Airway epithelial cell (primary cell): ENCODE results near the gene TBC1D26. TPM values are rescaled to one million over a fixed set of nuclear protein-coding genes. Genes with fewer than 3 reads are reported as not detected.

Experiments used
- total RNA-seq: library from RNA; depleted of rRNA; stranded (reverse); fragments of >200 nt; gene quantifications from 2 replicates; pipeline ENCODE4 v1.2.3, GENCODE V29; 2015

Gene TBC1D26
- not detected in 2 replicates for total RNA-seq

DNA sequence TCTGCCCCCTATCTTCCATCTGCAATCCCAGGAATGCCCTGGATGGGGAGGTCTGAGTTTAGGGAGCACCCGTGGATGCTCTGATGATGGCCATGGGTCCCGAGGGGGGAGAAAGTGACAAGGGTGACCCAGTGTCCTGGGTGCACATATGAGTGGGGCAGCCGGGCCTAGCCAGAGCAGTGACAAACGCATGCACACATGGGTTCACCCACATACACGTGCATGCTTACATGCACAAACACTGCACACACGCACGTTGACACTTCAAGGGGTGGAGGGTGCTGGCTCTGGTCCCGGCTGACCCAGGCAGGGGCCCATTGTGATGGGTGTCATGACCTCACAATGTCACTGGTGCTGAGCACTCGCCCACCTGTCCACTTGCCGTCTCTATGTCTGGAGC lies at the start of gene TBC1D26:
Gene TBC1D26, plus strand, starts transcription at position 384 of the 400 bp plus-strand sequence. CDS start 3,066 bp downstream, outside the sequence.

GRCh38 chr17:15683824-15684478 lies 48.1 kb upstream of the TBC1D26 start, which contains the start of gene TRIM16:
TSS of gene TRIM16 (minus strand) at chr17:15684311. CDS start at chr17:15651609, 32,702 bp downstream.

GRCh38 chr17:15699413-15699924 lies 32.6 kb upstream of the TBC1D26 start, which contains the start of gene ZNF286A:
TSS of gene ZNF286A (plus strand) at chr17:15699752. CDS start at chr17:15700330, 578 bp downstream.

Other genes starting within 250 kb of the TBC1D26 start
- gene TVP23C, start 168.8 kb upstream of the TBC1D26 start, total RNA-seq, result 4.7 and 6.7 TPM in 2 replicates
- gene FBXW10B, start 112.6 kb upstream of the TBC1D26 start, total RNA-seq, result 0.42 TPM in 2 replicates
- 81.2 and 90.9 TPM in 2 replicates for gene TRIM16, start 48.0 kb upstream of the TBC1D26 start, total RNA-seq
- 21.4 and 30.0 TPM in 2 replicates for gene ZNF286A, start 32.5 kb upstream of the TBC1D26 start, total RNA-seq
- gene ADORA2B, start 212.8 kb downstream of the TBC1D26 start, total RNA-seq, result 41.3 and 44.9 TPM in 2 replicates